ENCODE data around the gene TJAP1.

TJAP1 gene

GRCh38 chr6:43477235-43478007 lies at the start of gene TJAP1:
Gene TJAP1, plus strand, starts transcription at chr6:43477570. Its CDS starts 21,432 bp downstream, at chr6:43499002.
- DNase-seq (ENCODE audit: low spot score) = peak; percentile 88

- peak; percentile 4 for DNase-seq (ENCODE audit: low spot score)
Observed at GRCh38 chr6:43428112-43428570, 49.2 kb upstream of the TJAP1 start.

- peak; percentile 5 for DNase-seq (ENCODE audit: low spot score)
Observed at GRCh38 chr6:43428874-43429273, 48.5 kb upstream of the TJAP1 start.

- DNase-seq (ENCODE audit: low spot score) = no peak
Observed at GRCh38 chr6:43432009-43432945, 45.1 kb upstream of the TJAP1 start.

- no peak for DNase-seq (ENCODE audit: low spot score)
Observed at GRCh38 chr6:43433148-43433547, 44.2 kb upstream of the TJAP1 start.

- DNase-seq (ENCODE audit: low spot score) = no peak
Observed at GRCh38 chr6:43434001-43434840, 43.1 kb upstream of the TJAP1 start.

GRCh38 chr6:43434943-43435342 lies 42.4 kb upstream of the TJAP1 start:
- no peak for DNase-seq (ENCODE audit: low spot score)

GRCh38 chr6:43435682-43436437 lies 41.5 kb upstream of the TJAP1 start:
- DNase-seq (ENCODE audit: low spot score) = no peak

GRCh38 chr6:43436577-43437282 lies 40.6 kb upstream of the TJAP1 start:
- no peak for DNase-seq (ENCODE audit: low spot score)

GRCh38 chr6:43437700-43438099 lies 39.7 kb upstream of the TJAP1 start:
- DNase-seq (ENCODE audit: low spot score) = no peak

- DNase-seq (ENCODE audit: low spot score) = no peak
Observed at GRCh38 chr6:43442935-43443334, 34.4 kb upstream of the TJAP1 start.

GRCh38 chr6:43444036-43444435 lies 33.3 kb upstream of the TJAP1 start:
- no peak for DNase-seq (ENCODE audit: low spot score)

- no peak for DNase-seq (ENCODE audit: low spot score)
Observed at GRCh38 chr6:43444582-43444981, 32.8 kb upstream of the TJAP1 start.

GRCh38 chr6:43445576-43445975 lies 31.8 kb upstream of the TJAP1 start:
- DNase-seq (ENCODE audit: low spot score) = no peak

GRCh38 chr6:43447604-43448003 lies 29.8 kb upstream of the TJAP1 start:
- no peak for DNase-seq (ENCODE audit: low spot score)

- DNase-seq (ENCODE audit: low spot score) = no peak
Observed at GRCh38 chr6:43448916-43449315, 28.5 kb upstream of the TJAP1 start.

- no peak for DNase-seq (ENCODE audit: low spot score)
Observed at GRCh38 chr6:43450699-43451131, 26.7 kb upstream of the TJAP1 start.

GRCh38 chr6:43451348-43451747 lies 26.0 kb upstream of the TJAP1 start:
- no peak for DNase-seq (ENCODE audit: low spot score)

GRCh38 chr6:43451939-43452338 lies 25.4 kb upstream of the TJAP1 start:
- DNase-seq (ENCODE audit: low spot score) = no peak

- DNase-seq (ENCODE audit: low spot score) = no peak
Observed at GRCh38 chr6:43452896-43453295, 24.5 kb upstream of the TJAP1 start.

- no peak for DNase-seq (ENCODE audit: low spot score)
Observed at GRCh38 chr6:43453831-43454230, 23.5 kb upstream of the TJAP1 start.
